B cell (primary cell): ENCODE measurements around the gene SATB2. TPM values are rescaled to one million over a fixed set of nuclear protein-coding genes. Genes with fewer than 3 reads are reported as not detected.

Experiments
- ATAC-seq: fragments of 200-7000 bp; cut with Tn5 transposase; one replicate; pipeline ENCODE4 v1.10.0; 2021; ENCODE audit warnings: low read depth, mild to moderate bottlenecking, moderate number of reproducible peaks, moderate library complexity
- CTCF ChIA-PET: fragments of 350-600 bp; sonication (Branson Sonifier 250); formaldehyde crosslinking; loops from one replicate; lab custom pipeline; 2021; ENCODE audit warnings: antibody characterized with exemption, inconsistent platforms; lab: Charles Lee
- POLR2A ChIA-PET: fragments of 350-600 bp; sonication (Branson Sonifier 250); formaldehyde crosslinking; loops from one replicate; lab custom pipeline; 2021; ENCODE audit warnings: antibody characterized with exemption; lab: Charles Lee
- DNase-seq: peaks from one replicate; pipeline ENCODE4 v3.0.0; 2013
- H2AFZ ChIP-seq: 2 replicates; pipeline ENCODE4 v1.6.1; 2012; ENCODE audit warnings: mild to moderate bottlenecking, low read depth, low read length; ENCODE audit not compliant: insufficient read depth, poor library complexity, severe bottlenecking
- H3K27ac ChIP-seq, 2 donors: 1 replicate in 1 of 2; 2 replicates in 1 of 2; pipeline ENCODE4 v1.5.1; 2012 to 2013; ENCODE audit warnings: low read length in 2 of 2, mild to moderate bottlenecking in 2 of 2, moderate library complexity in 1 of 2
- H3K27me3 ChIP-seq, 4 experiments: fragments of 200-600 bp in 1 of 4; sonication (generic) in 1 of 4; replicated peaks in 1 of 4; 1 replicate in 2 of 4; 2 replicates in 2 of 4; pipeline versions ENCODE4 v1.6.1 to v1.7.0; 2013 to 2016; ENCODE audit warnings: low read length in 3 of 4, mild to moderate bottlenecking in 2 of 4, mixed read lengths in 1 of 4, moderate library complexity in 1 of 4; ENCODE audit not compliant: insufficient read depth in 4 of 4, control insufficient read depth in 3 of 4; ENCODE audit errors: control extremely low read depth in 1 of 4
- H3K36me3 ChIP-seq, 2 experiments: replicated peaks in 1 of 2; 1 replicate in 1 of 2; 2 replicates in 1 of 2; pipeline versions ENCODE4 v1.6.1 to v1.7.1; 2013; ENCODE audit warnings: low read length in 1 of 2; ENCODE audit not compliant: insufficient read depth in 2 of 2, control insufficient read depth in 1 of 2; ENCODE audit errors: control extremely low read depth in 1 of 2, extremely low read depth in 1 of 2
- H3K4me1 ChIP-seq, 2 donors: fragments of 200-600 bp in 1 of 2; sonication (generic) in 1 of 2; 1 replicate in 1 of 2; 2 replicates in 1 of 2; pipeline versions ENCODE4 v1.5.1 to v1.6.1; 2013 to 2017; ENCODE audit warnings: low read length in 2 of 2; ENCODE audit not compliant: control insufficient read depth in 2 of 2, insufficient read depth in 2 of 2
- H3K4me2 ChIP-seq: replicated peaks from 2 replicates; pipeline ENCODE3; 2012; ENCODE audit warnings: mild to moderate bottlenecking, low read depth, low read length; ENCODE audit not compliant: poor library complexity, severe bottlenecking
- H3K4me3 ChIP-seq, 5 experiments: fragments of 200-600 bp in 1 of 5; sonication (generic) in 1 of 5; 1 replicate in 3 of 5; 2 replicates in 2 of 5; pipeline versions ENCODE4 v1.5.1 to v1.7.0; 2011 to 2016; ENCODE audit warnings: low read length in 4 of 5, mild to moderate bottlenecking in 4 of 5, low read depth in 2 of 5, control low read depth in 1 of 5, moderate library complexity in 1 of 5; ENCODE audit not compliant: insufficient read depth in 1 of 5; ENCODE audit errors: control extremely low read depth in 1 of 5, extremely low read depth in 1 of 5
- H3K79me2 ChIP-seq: fragments of 200-600 bp; sonication (generic); one replicate; pipeline ENCODE4 v1.6.0; 2016; ENCODE audit warnings: low read length; ENCODE audit not compliant: control insufficient read depth, insufficient read depth
- H3K9ac ChIP-seq: fragments of 200-600 bp; sonication (generic); 2 replicates; pipeline ENCODE4 v1.6.1; 2017; ENCODE audit warnings: mild to moderate bottlenecking, low read length, moderate library complexity
- H3K9me3 ChIP-seq, 3 donors: one replicate each; pipeline versions ENCODE4 v1.6.1 to v1.7.1; 2013; ENCODE audit warnings: low read length in 2 of 3; ENCODE audit not compliant: control insufficient read depth in 2 of 3, insufficient read depth in 1 of 3; ENCODE audit errors: control extremely low read depth in 1 of 3
- H4K20me1 ChIP-seq: 2 replicates; pipeline ENCODE4 v1.6.0; 2012; ENCODE audit warnings: mild to moderate bottlenecking, low read length; ENCODE audit not compliant: insufficient read depth, control insufficient read depth, poor library complexity, severe bottlenecking
- H3K27ac Mint-ChIP-seq: one replicate; pipeline ENCODE4 v1.8.0; 2021; ENCODE audit warnings: mixed read lengths
- H3K27me3 Mint-ChIP-seq: one replicate; pipeline ENCODE4 v1.8.0; 2021; ENCODE audit warnings: mixed read lengths
- H3K4me1 Mint-ChIP-seq: one replicate; pipeline ENCODE4 v1.8.0; 2021; ENCODE audit warnings: mixed read lengths
- H3K4me3 Mint-ChIP-seq: one replicate; pipeline ENCODE4 v1.8.0; 2021; ENCODE audit warnings: mixed read lengths
- H3K9me3 Mint-ChIP-seq: one replicate; pipeline ENCODE4 v1.8.0; 2022; ENCODE audit warnings: mixed read lengths; ENCODE audit not compliant: insufficient read depth
- CTCF ChIP-seq: fragments of 200-600 bp; IDR thresholded peaks from one replicate; pipeline ENCODE4 v1.8.0; 2022; ENCODE audit warnings: antibody characterized with exemption, mild to moderate bottlenecking
- EZH2 ChIP-seq: IDR thresholded peaks from 2 replicates; pipeline ENCODE4 v1.6.1; 2012; ENCODE audit warnings: borderline replicate concordance, low read depth, mild to moderate bottlenecking, moderate library complexity, low read length; ENCODE audit not compliant: insufficient read depth, poor library complexity, severe bottlenecking
- WGBS: methylation state at CpG from one replicate; pipeline ENCODE4 v1.1.5; 2013; ENCODE audit warnings: missing lambda C conversion rate; ENCODE audit not compliant: insufficient coverage; 5-methylcytosine and 5-hydroxymethylcytosine counted together
- intact Hi-C: fragments of 100-400 bp; cut with micrococcal nuclease; formaldehyde crosslinking; loops from one replicate; pipeline ENCODE4 v1.10.0; 2022
- polyA plus RNA-seq: library from polyadenylated mRNA; depleted of rRNA; stranded (reverse); fragments of >200 nt; gene quantifications from 2 replicates; pipeline ENCODE4 v1.2.3, GENCODE V29; 2012
- total RNA-seq, 2 donors: library from RNA; stranded (reverse); fragments of 120-200 nt in 1 of 2; gene quantifications; 1 replicate in 1 of 2; 2 replicates in 1 of 2; pipeline versions ENCODE4 v1.2.3 to v1.2.4, GENCODE V29; 2013 to 2022

Gene SATB2
- total and polyA plus RNA-seq, 2 donors (not counting 1 experiment from before 2014, with no cell fraction given): 0.13 to 0.49 TPM

- Histone ChIP-seq H2AFZ (no peak overlapping the region), H3K9me3 (no peaks in the 10 kb centered on the region), H4K20me1 (no peaks in the 10 kb centered on the region), H3K4me1 (no peaks in the 10 kb centered on the region), H3K27me3 (no peaks in the 10 kb centered on the region), H3K27ac (no peak overlapping the region), H3K4me2 (no peak overlapping the region), H3K9ac (no peak overlapping the region), H3K4me3 (no peak overlapping the region), H3K79me2 (no peaks in the 10 kb centered on the region), H3K36me3 (no peaks in the 10 kb centered on the region)
- Mint-ChIP-seq H3K27me3 (no peaks in the 10 kb centered on the region), H3K4me3 (no peak overlapping the region), H3K4me1 (no peaks in the 10 kb centered on the region), H3K9me3 (peaks cover 2% of the 10 kb centered on the region), H3K27ac (no peak overlapping the region)
- ATAC-seq (no peak), DNase-seq (no peak)
- TF ChIP-seq CTCF: no peak
- no peak for TF ChIP-seq EZH2
- intact Hi-C loops: no loop called here
- POLR2A ChIA-PET: no interaction called here
- no CpG with 5 or more reads among the region's 3 CpGs for WGBS
- CTCF ChIA-PET: no interaction called here
These were observed 144.8 kb downstream of the SATB2 start for GRCh38 chr2:199312931-199313330.

GRCh38 chr2:199310771-199311585 is 146.8 kb downstream of the SATB2 start:
- DNase-seq (no peak), ATAC-seq (no peak)
- Histone ChIP-seq H3K4me1 (no peaks in the 10 kb centered on the region), H4K20me1 (no peaks in the 10 kb centered on the region), H3K36me3 (no peaks in the 10 kb centered on the region), H3K9me3 (no peaks in the 10 kb centered on the region), H3K4me3 (no peak overlapping the region), H2AFZ (no peak overlapping the region), H3K27me3 (no peaks in the 10 kb centered on the region), H3K27ac (no peak overlapping the region), H3K9ac (no peak overlapping the region), H3K79me2 (no peaks in the 10 kb centered on the region), H3K4me2 (no peak overlapping the region)
- TF ChIP-seq EZH2 (no peak), CTCF (no peak)
- Mint-ChIP-seq H3K9me3 (no peaks in the 10 kb centered on the region), H3K4me1 (no peaks in the 10 kb centered on the region), H3K27ac (no peak overlapping the region), H3K4me3 (no peak overlapping the region), H3K27me3 (no peaks in the 10 kb centered on the region)
- POLR2A ChIA-PET: no interaction called here
- CTCF ChIA-PET: no interaction called here
- intact Hi-C loops: no loop called here
- WGBS: 80% methylated on average over 2 of the region's 7 CpGs
